Left ventricle myocardium inferior (tissue), 1 donor: ENCODE results near the gene DCUN1D5. TPM values are rescaled to one million over a fixed set of nuclear protein-coding genes. Genes with fewer than 3 reads are reported as not detected.

Experiments
- DNase-seq: peaks from one replicate; pipeline ENCODE4 v3.0.0-alpha.2; 2020
- H3K27ac ChIP-seq: fragments of 200-600 bp; replicated peaks from 2 replicates; pipeline ENCODE4 v1.8.0; 2021
- H3K27me3 ChIP-seq: fragments of 200-600 bp; 2 replicates; pipeline ENCODE4 v1.8.0; 2021; ENCODE audit warnings: low read depth
- H3K36me3 ChIP-seq: fragments of 200-600 bp; 2 replicates; pipeline ENCODE4 v1.8.0; 2021
- H3K4me1 ChIP-seq: fragments of 200-600 bp; 2 replicates; pipeline ENCODE4 v1.8.0; 2021
- H3K4me3 ChIP-seq: fragments of 200-600 bp; 2 replicates; pipeline ENCODE4 v1.8.0; 2021; ENCODE audit warnings: mild to moderate bottlenecking, moderate library complexity
- H3K9me3 ChIP-seq: fragments of 200-600 bp; replicated peaks from 2 replicates; pipeline ENCODE4 v1.8.0; 2021
- CTCF ChIP-seq: fragments of 200-600 bp; IDR thresholded peaks from 2 replicates; pipeline ENCODE4 v1.8.0; 2021; ENCODE audit warnings: antibody characterized with exemption, mild to moderate bottlenecking, borderline replicate concordance
- intact Hi-C: fragments of 100-400 bp; cut with micrococcal nuclease; formaldehyde crosslinking; loops from one replicate; pipeline ENCODE4 v1.11.0; 2022
- long read RNA-seq: library from polyadenylated mRNA; unstranded; transcript quantifications from one replicate; pipeline ENCODE4 v2.0.0, GENCODE V29; 2021
- total RNA-seq: library from RNA; stranded (reverse); fragmentation: NEBNext Ultra II Directional; extraction: Animal tissue kit (Norgen Biotek cat#: 25700); gene quantifications from one replicate; pipeline ENCODE4 v1.2.1, GENCODE V29; 2021
- donor health status: DM: no; HTN: yes; CAD: no; lungs with severe emphysema.

The DCUN1D5 gene
- total RNA-seq: 25.8 TPM
- long read RNA-seq, transcript DCUN1D5-201 (8 exons, 1,337 nt): major isoform, 43 of 48 reads
- long read RNA-seq, partial matches to known transcripts: 0 of 48 reads
- long read RNA-seq, other reads (novel, unspliced or antisense): 3 of 48 reads

GRCh38 chr11:103091801-103092524, at the start of gene DCUN1D5:
Gene DCUN1D5 (minus strand): TSS chr11:103092160. CDS start chr11:103091872, 288 bp downstream.
- Histone ChIP-seq H3K4me1 (peaks cover 46% of the 10 kb centered on the region), H3K9me3 (no peaks in the 10 kb centered on the region), H3K27me3 (peaks cover 31% of the 10 kb centered on the region), H3K36me3 (peaks cover 8% of the 10 kb centered on the region), H3K27ac (peak within 1 kb of the TSS; percentile 91), H3K4me3 (peak within 1 kb of the TSS; percentile 99)
- DNase-seq: peak; percentile 96
- TF ChIP-seq CTCF: no peak
- intact Hi-C loops: no loop called here

GRCh38 chr11:103125462-103125861, 33.5 kb upstream of the DCUN1D5 start:
- no peaks in the 10 kb centered on the region for H3K9me3 ChIP-seq
- no peaks in the 10 kb centered on the region for H3K4me1 ChIP-seq
- no peak overlapping the region for H3K27ac ChIP-seq
- DNase-seq: no peak
- no peak for TF ChIP-seq CTCF
- peaks cover 67% of the 10 kb centered on the region for H3K36me3 ChIP-seq
- intact Hi-C loops: no loop called here
- no peaks in the 10 kb centered on the region for H3K27me3 ChIP-seq
- no peak overlapping the region for H3K4me3 ChIP-seq

DNA sequence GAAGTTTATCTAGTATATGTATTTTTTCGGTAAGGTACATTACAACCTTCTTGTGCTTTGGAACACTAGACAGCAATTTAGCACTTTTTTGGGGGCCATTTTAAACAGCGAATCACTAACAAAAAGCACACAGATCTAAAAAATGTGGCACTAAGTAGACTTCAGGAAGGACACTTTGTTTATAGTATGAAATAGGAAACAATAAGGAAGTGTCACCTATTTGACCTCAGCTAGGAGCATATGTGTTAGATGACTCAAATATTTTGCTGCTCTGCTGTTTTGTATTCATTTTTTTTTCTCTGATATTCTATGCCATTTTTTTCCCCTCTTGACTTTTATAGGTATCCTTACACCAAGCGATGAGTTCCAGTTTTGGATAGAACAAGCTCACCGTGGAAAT, 22.9 kb upstream of the DCUN1D5 start:
- intact Hi-C loops: no loop called here
- Histone ChIP-seq H3K4me3 (no peak overlapping the region), H3K9me3 (no peaks in the 10 kb centered on the region), H3K36me3 (peaks cover 13% of the 10 kb centered on the region), H3K27me3 (no peaks in the 10 kb centered on the region), H3K4me1 (peaks cover 11% of the 10 kb centered on the region), H3K27ac (no peak overlapping the region)
- no peak for DNase-seq
- no peak for TF ChIP-seq CTCF

GRCh38 chr11:103112364-103112763, 20.4 kb upstream of the DCUN1D5 start:
- H3K4me1 ChIP-seq: peaks cover 24% of the 10 kb centered on the region
- no peak for TF ChIP-seq CTCF
- intact Hi-C loops: no loop called here
- no peak overlapping the region for H3K4me3 ChIP-seq
- H3K27ac ChIP-seq: no peak overlapping the region
- H3K9me3 ChIP-seq: no peaks in the 10 kb centered on the region
- no peak for DNase-seq
- H3K36me3 ChIP-seq: peaks cover 11% of the 10 kb centered on the region
- H3K27me3 ChIP-seq: no peaks in the 10 kb centered on the region

GRCh38 chr11:103111400-103111799, 19.4 kb upstream of the DCUN1D5 start:
- peaks cover 11% of the 10 kb centered on the region for H3K36me3 ChIP-seq
- intact Hi-C loops: no loop called here
- no peaks in the 10 kb centered on the region for H3K27me3 ChIP-seq
- H3K27ac ChIP-seq: no peak overlapping the region
- H3K4me1 ChIP-seq: peaks cover 24% of the 10 kb centered on the region
- no peak for DNase-seq
- no peaks in the 10 kb centered on the region for H3K9me3 ChIP-seq
- H3K4me3 ChIP-seq: no peak overlapping the region
- TF ChIP-seq CTCF: no peak
